Activated naive CD8-positive, alpha-beta T cell treated with anti-CD3 and anti-CD28 coated beads, Interleukin-2, amount 10 ng/mL, durations not matched to agents 7 days and 5 days (primary cell): ENCODE measurements around the gene DPYD. TPM values are rescaled to one million over a fixed set of nuclear protein-coding genes. Genes with fewer than 3 reads are reported as not detected.

Source experiments
- ATAC-seq: fragments of 150-1000 bp; cut with Tn5 transposase; one replicate; pipeline ENCODE4 v1.10.0; 2021; ENCODE audit warnings: low read depth, moderate library complexity
- POLR2A ChIA-PET: fragments of 350-600 bp; sonication (Branson Sonifier 250); formaldehyde crosslinking; loops from one replicate; lab custom pipeline; 2021; ENCODE audit warnings: antibody characterized with exemption; lab: Charles Lee
- DNase-seq: peaks from one replicate; pipeline ENCODE4 v3.0.0; 2021
- H3K27ac Mint-ChIP-seq: one replicate; pipeline ENCODE4 v1.8.0; 2022; ENCODE audit warnings: mild to moderate bottlenecking, mixed read lengths
- H3K27me3 Mint-ChIP-seq: one replicate; pipeline ENCODE4 v1.8.0; 2022; ENCODE audit warnings: mild to moderate bottlenecking, moderate library complexity, mixed read lengths
- H3K36me3 Mint-ChIP-seq: one replicate; pipeline ENCODE4 v1.8.0; 2021; ENCODE audit warnings: mild to moderate bottlenecking, mixed read lengths
- H3K4me1 Mint-ChIP-seq: one replicate; pipeline ENCODE4 v1.8.0; 2021; ENCODE audit warnings: mixed read lengths
- H3K4me3 Mint-ChIP-seq: one replicate; pipeline ENCODE4 v1.8.0; 2022; ENCODE audit warnings: mild to moderate bottlenecking, moderate library complexity, mixed read lengths
- H3K9me3 Mint-ChIP-seq: one replicate; pipeline ENCODE4 v1.8.0; 2021; ENCODE audit warnings: mixed read lengths
- total RNA-seq, 2 experiments: library from RNA; stranded (reverse); gene quantifications; one replicate each; pipeline ENCODE4 v1.2.3, GENCODE V29; 2021

Gene DPYD
- total RNA-seq, 2 experiments from 2014 or later: 42.0 to 42.3 TPM

- Mint-ChIP-seq H3K4me3 (no peak overlapping the region), H3K36me3 (peaks cover 8% of the 10 kb centered on the region), H3K9me3 (peaks cover 2% of the 10 kb centered on the region), H3K4me1 (no peaks in the 10 kb centered on the region), H3K27me3 (peaks cover 1% of the 10 kb centered on the region), H3K27ac (no peak overlapping the region)
- DNase-seq (no peak), ATAC-seq (no peak)
- POLR2A ChIA-PET: no interaction called here
Measured at GRCh38 chr1:97101509-97101908, 819.3 kb downstream of the DPYD start.

- Mint-ChIP-seq H3K4me1 (no peaks in the 10 kb centered on the region), H3K27ac (no peak overlapping the region), H3K4me3 (no peak overlapping the region), H3K27me3 (peaks cover 1% of the 10 kb centered on the region), H3K9me3 (no peaks in the 10 kb centered on the region), H3K36me3 (peaks cover 7% of the 10 kb centered on the region)
- ATAC-seq: no peak
- POLR2A ChIA-PET: no interaction called here
- DNase-seq: no peak
Measured at GRCh38 chr1:97097404-97097925, 823.4 kb downstream of the DPYD start.

GRCh38 chr1:97095764-97096163 is 825.1 kb downstream of the DPYD start:
- POLR2A ChIA-PET: no interaction called here
- Mint-ChIP-seq H3K27me3 (peaks cover 1% of the 10 kb centered on the region), H3K4me1 (no peaks in the 10 kb centered on the region), H3K27ac (no peak overlapping the region), H3K9me3 (no peaks in the 10 kb centered on the region), H3K36me3 (peaks cover 7% of the 10 kb centered on the region), H3K4me3 (no peak overlapping the region)
- DNase-seq (no peak), ATAC-seq (no peak)

- ATAC-seq: no peak
- Mint-ChIP-seq H3K9me3 (no peaks in the 10 kb centered on the region), H3K36me3 (peaks cover 7% of the 10 kb centered on the region), H3K27me3 (peaks cover 1% of the 10 kb centered on the region), H3K27ac (no peak overlapping the region), H3K4me3 (no peak overlapping the region), H3K4me1 (no peaks in the 10 kb centered on the region)
- POLR2A ChIA-PET: no interaction called here
- no peak for DNase-seq
Measured at GRCh38 chr1:97094247-97094972, 826.4 kb downstream of the DPYD start.

GRCh38 chr1:97093741-97094140 is 827.1 kb downstream of the DPYD start:
- DNase-seq (no peak), ATAC-seq (no peak)
- no peaks in the 10 kb centered on the region for H3K27me3 Mint-ChIP-seq
- POLR2A ChIA-PET: no interaction called here
- H3K9me3 Mint-ChIP-seq: no peaks in the 10 kb centered on the region
- no peaks in the 10 kb centered on the region for H3K4me1 Mint-ChIP-seq
- no peak overlapping the region for H3K27ac Mint-ChIP-seq
- peaks cover 7% of the 10 kb centered on the region for H3K36me3 Mint-ChIP-seq
- no peak overlapping the region for H3K4me3 Mint-ChIP-seq

- ATAC-seq: no peak
- H3K27me3 Mint-ChIP-seq: no peaks in the 10 kb centered on the region
Measured at GRCh38 chr1:97092824-97093223, 828.0 kb downstream of the DPYD start.

GRCh38 chr1:97091679-97092078 is 829.2 kb downstream of the DPYD start:
- ATAC-seq (no peak), DNase-seq (no peak)
- H3K27me3 Mint-ChIP-seq: no peaks in the 10 kb centered on the region
- no peak overlapping the region for H3K4me3 Mint-ChIP-seq
- POLR2A ChIA-PET: no interaction called here
- H3K36me3 Mint-ChIP-seq: peaks cover 1% of the 10 kb centered on the region
- no peaks in the 10 kb centered on the region for H3K4me1 Mint-ChIP-seq
- peaks cover 2% of the 10 kb centered on the region for H3K9me3 Mint-ChIP-seq
- no peak overlapping the region for H3K27ac Mint-ChIP-seq

More at GRCh38 chr1:97092824-97093223, 828.0 kb downstream of the DPYD start:
- H3K9me3 Mint-ChIP-seq: no peaks in the 10 kb centered on the region
- H3K4me1 Mint-ChIP-seq: no peaks in the 10 kb centered on the region
- H3K36me3 Mint-ChIP-seq: peaks cover 7% of the 10 kb centered on the region
- H3K4me3 Mint-ChIP-seq: no peak overlapping the region
- POLR2A ChIA-PET: no interaction called here
- no peak overlapping the region for H3K27ac Mint-ChIP-seq
- no peak for DNase-seq

GRCh38 chr1:97091263-97091662 is 829.6 kb downstream of the DPYD start:
- H3K27me3 Mint-ChIP-seq: no peaks in the 10 kb centered on the region
- H3K4me1 Mint-ChIP-seq: no peaks in the 10 kb centered on the region
- POLR2A ChIA-PET: no interaction called here
- no peak overlapping the region for H3K27ac Mint-ChIP-seq
- ATAC-seq (no peak), DNase-seq (no peak)
- no peak overlapping the region for H3K4me3 Mint-ChIP-seq
- H3K36me3 Mint-ChIP-seq: no peaks in the 10 kb centered on the region
- H3K9me3 Mint-ChIP-seq: peaks cover 2% of the 10 kb centered on the region

- Mint-ChIP-seq H3K9me3 (peaks cover 2% of the 10 kb centered on the region), H3K4me1 (no peaks in the 10 kb centered on the region), H3K27ac (no peak overlapping the region), H3K4me3 (no peak overlapping the region), H3K36me3 (no peaks in the 10 kb centered on the region), H3K27me3 (no peaks in the 10 kb centered on the region)
- POLR2A ChIA-PET: no interaction called here
- DNase-seq: no peak
- no peak for ATAC-seq
Measured at GRCh38 chr1:97090725-97091124, 830.1 kb downstream of the DPYD start.

GRCh38 chr1:97089173-97089572 is 831.7 kb downstream of the DPYD start:
- no peak overlapping the region for H3K4me3 Mint-ChIP-seq
- no peak for DNase-seq
- H3K36me3 Mint-ChIP-seq: no peaks in the 10 kb centered on the region
- H3K4me1 Mint-ChIP-seq: no peaks in the 10 kb centered on the region
- POLR2A ChIA-PET: no interaction called here
- ATAC-seq: no peak
- peaks cover 2% of the 10 kb centered on the region for H3K9me3 Mint-ChIP-seq
- no peaks in the 10 kb centered on the region for H3K27me3 Mint-ChIP-seq
- H3K27ac Mint-ChIP-seq: no peak overlapping the region

GRCh38 chr1:97088391-97088790 is 832.4 kb downstream of the DPYD start:
- Mint-ChIP-seq H3K9me3 (peaks cover 2% of the 10 kb centered on the region), H3K27me3 (no peaks in the 10 kb centered on the region), H3K4me3 (no peak overlapping the region), H3K27ac (no peak overlapping the region), H3K36me3 (no peaks in the 10 kb centered on the region), H3K4me1 (no peaks in the 10 kb centered on the region)
- POLR2A ChIA-PET: no interaction called here
- ATAC-seq: no peak
- DNase-seq: no peak

- Mint-ChIP-seq H3K27me3 (no peaks in the 10 kb centered on the region), H3K4me1 (no peaks in the 10 kb centered on the region), H3K36me3 (no peaks in the 10 kb centered on the region), H3K9me3 (peaks cover 2% of the 10 kb centered on the region), H3K4me3 (no peak overlapping the region), H3K27ac (no peak overlapping the region)
- no peak for ATAC-seq
- POLR2A ChIA-PET: no interaction called here
- no peak for DNase-seq
Measured at GRCh38 chr1:97084546-97084945, 836.3 kb downstream of the DPYD start.

- Mint-ChIP-seq H3K9me3 (peaks cover 1% of the 10 kb centered on the region), H3K4me1 (no peaks in the 10 kb centered on the region), H3K27me3 (no peaks in the 10 kb centered on the region)
Measured at GRCh38 chr1:97082160-97082848, 838.5 kb downstream of the DPYD start.

GRCh38 chr1:97078872-97079271 is 842.0 kb downstream of the DPYD start:
- no peaks in the 10 kb centered on the region for H3K4me1 Mint-ChIP-seq
- H3K36me3 Mint-ChIP-seq: peaks cover 2% of the 10 kb centered on the region
- DNase-seq (no peak), ATAC-seq (no peak)
- H3K27me3 Mint-ChIP-seq: no peaks in the 10 kb centered on the region
- H3K9me3 Mint-ChIP-seq: no peaks in the 10 kb centered on the region
- POLR2A ChIA-PET: no interaction called here
- H3K4me3 Mint-ChIP-seq: no peak overlapping the region
- H3K27ac Mint-ChIP-seq: no peak overlapping the region

More at GRCh38 chr1:97082160-97082848, 838.5 kb downstream of the DPYD start:
- H3K27ac Mint-ChIP-seq: no peak overlapping the region
- POLR2A ChIA-PET: no interaction called here
- ATAC-seq: no peak
- peaks cover 2% of the 10 kb centered on the region for H3K36me3 Mint-ChIP-seq
- DNase-seq: no peak
- no peak overlapping the region for H3K4me3 Mint-ChIP-seq
